Measurements from ENCODE around the gene TAF6.

DNA sequence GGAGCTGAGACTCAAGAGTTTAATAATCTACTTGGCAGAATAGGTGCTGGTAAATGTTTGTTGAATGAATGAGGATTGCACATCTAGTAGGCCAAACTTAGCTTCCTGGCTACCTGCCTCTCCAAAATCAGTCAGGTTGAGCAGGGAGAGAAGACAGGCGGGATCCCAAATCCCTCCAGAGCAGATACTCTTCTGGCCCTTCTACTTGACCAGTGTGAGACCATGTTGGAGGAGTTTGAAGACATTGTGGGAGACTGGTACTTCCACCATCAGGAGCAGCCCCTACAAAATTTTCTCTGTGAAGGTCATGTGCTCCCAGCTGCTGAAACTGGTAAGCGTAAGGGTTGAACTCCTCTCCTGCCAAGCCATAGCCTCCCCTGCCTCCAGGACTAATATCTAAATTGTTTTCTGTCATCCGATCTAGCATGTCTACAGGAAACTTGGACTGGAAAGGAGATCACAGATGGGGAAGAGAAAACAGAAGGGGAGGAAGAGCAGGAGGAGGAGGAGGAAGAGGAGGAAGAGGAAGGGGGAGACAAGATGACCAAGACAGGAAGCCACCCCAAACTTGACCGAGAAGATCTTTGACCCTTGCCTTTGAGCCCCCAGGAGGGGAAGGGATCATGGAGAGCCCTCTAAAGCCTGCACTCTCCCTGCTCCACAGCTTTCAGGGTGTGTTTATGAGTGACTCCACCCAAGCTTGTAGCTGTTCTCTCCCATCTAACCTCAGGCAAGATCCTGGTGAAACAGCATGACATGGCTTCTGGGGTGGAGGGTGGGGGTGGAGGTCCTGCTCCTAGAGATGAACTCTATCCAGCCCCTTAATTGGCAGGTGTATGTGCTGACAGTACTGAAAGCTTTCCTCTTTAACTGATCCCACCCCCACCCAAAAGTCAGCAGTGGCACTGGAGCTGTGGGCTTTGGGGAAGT, 5.4 kb upstream of the TAF6 start:
- TF ChIP-seq, protein P1, sequence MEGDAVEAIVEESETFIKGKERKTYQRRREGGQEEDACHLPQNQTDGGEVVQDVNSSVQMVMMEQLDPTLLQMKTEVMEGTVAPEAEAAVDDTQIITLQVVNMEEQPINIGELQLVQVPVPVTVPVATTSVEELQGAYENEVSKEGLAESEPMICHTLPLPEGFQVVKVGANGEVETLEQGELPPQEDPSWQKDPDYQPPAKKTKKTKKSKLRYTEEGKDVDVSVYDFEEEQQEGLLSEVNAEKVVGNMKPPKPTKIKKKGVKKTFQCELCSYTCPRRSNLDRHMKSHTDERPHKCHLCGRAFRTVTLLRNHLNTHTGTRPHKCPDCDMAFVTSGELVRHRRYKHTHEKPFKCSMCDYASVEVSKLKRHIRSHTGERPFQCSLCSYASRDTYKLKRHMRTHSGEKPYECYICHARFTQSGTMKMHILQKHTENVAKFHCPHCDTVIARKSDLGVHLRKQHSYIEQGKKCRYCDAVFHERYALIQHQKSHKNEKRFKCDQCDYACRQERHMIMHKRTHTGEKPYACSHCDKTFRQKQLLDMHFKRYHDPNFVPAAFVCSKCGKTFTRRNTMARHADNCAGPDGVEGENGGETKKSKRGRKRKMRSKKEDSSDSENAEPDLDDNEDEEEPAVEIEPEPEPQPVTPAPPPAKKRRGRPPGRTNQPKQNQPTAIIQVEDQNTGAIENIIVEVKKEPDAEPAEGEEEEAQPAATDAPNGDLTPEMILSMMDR (IDR thresholded peaks at IDR 0.05; ENCODE audit: insufficient read depth, low read length, poor library complexity, severe bottlenecking) = no peak
- TF ChIP-seq EZH2phosphoT487 (conservative IDR thresholded peaks at IDR 0.05; ENCODE audit: low read length) = no peak
